Measurements from ENCODE around the gene OASL. TPM values are rescaled to one million over a fixed set of nuclear protein-coding genes. Genes with fewer than 3 reads are reported as not detected.
"Not testable (repeated sequence)": the region's sequence is repeated elsewhere in the genome, so short reads cannot be mapped to it uniquely, and the experiment has no call there.

Gene OASL
- total RNA-seq, 2 experiments from 2014 or later = 29.2 to 33.5 TPM

- H3K4me1 Mint-ChIP-seq (ENCODE audit: low read depth); ATAC-seq; H3K4me3 Mint-ChIP-seq; POLR2A ChIA-PET; H3K27ac Mint-ChIP-seq; H3K36me3 Mint-ChIP-seq (ENCODE audit: low read depth); H3K9me3 Mint-ChIP-seq (ENCODE audit: insufficient read depth); H3K27me3 Mint-ChIP-seq (ENCODE audit: low read depth); CTCF ChIA-PET; DNase-seq: not testable (repeated sequence)
These were observed 36.9 kb upstream of the OASL start for GRCh38 chr12:121075911-121076310.

GRCh38 chr12:121072147-121072546 is 33.1 kb upstream of the OASL start:
- POLR2A ChIA-PET = no interaction called here

GRCh38 chr12:121069206-121069605 is 30.2 kb upstream of the OASL start:
- Mint-ChIP-seq H3K36me3 (ENCODE audit: low read depth) (no peaks in the 10 kb centered on the region), H3K4me3 (no peak overlapping the region), H3K27me3 (ENCODE audit: low read depth) (peaks cover 14% of the 10 kb centered on the region), H3K4me1 (ENCODE audit: low read depth) (peaks cover 13% of the 10 kb centered on the region), H3K27ac (no peak overlapping the region), H3K9me3 (ENCODE audit: insufficient read depth) (no peaks in the 10 kb centered on the region)
- ATAC-seq = no peak
- POLR2A ChIA-PET = no interaction called here
- DNase-seq = no peak
- CTCF ChIA-PET = no interaction called here

More at GRCh38 chr12:121072147-121072546, 33.1 kb upstream of the OASL start:
- no peaks in the 10 kb centered on the region for H3K4me1 Mint-ChIP-seq (ENCODE audit: low read depth)
- no peak overlapping the region for H3K4me3 Mint-ChIP-seq
- peaks cover 11% of the 10 kb centered on the region for H3K27me3 Mint-ChIP-seq (ENCODE audit: low read depth)
- H3K9me3 Mint-ChIP-seq (ENCODE audit: insufficient read depth) = no peaks in the 10 kb centered on the region
- no peak for DNase-seq
- H3K27ac Mint-ChIP-seq = no peak overlapping the region
- CTCF ChIA-PET = no interaction called here
- no peak for ATAC-seq
- H3K36me3 Mint-ChIP-seq (ENCODE audit: low read depth) = no peaks in the 10 kb centered on the region

GRCh38 chr12:121065345-121065744 is 26.3 kb upstream of the OASL start:
- DNase-seq (no peak), ATAC-seq (no peak)
- no peak overlapping the region for H3K27ac Mint-ChIP-seq
- peaks cover 21% of the 10 kb centered on the region for H3K4me1 Mint-ChIP-seq (ENCODE audit: low read depth)
- H3K36me3 Mint-ChIP-seq (ENCODE audit: low read depth) = no peaks in the 10 kb centered on the region
- H3K4me3 Mint-ChIP-seq = no peak overlapping the region
- no peaks in the 10 kb centered on the region for H3K9me3 Mint-ChIP-seq (ENCODE audit: insufficient read depth)
- peaks cover 10% of the 10 kb centered on the region for H3K27me3 Mint-ChIP-seq (ENCODE audit: low read depth)
- ChIA-PET CTCF (interaction anchor here (1.0 to 1.4 kb wide), 5 partner anchors 15 to 60 kb away, joined by 3 to 7 read pairs (median 3); no protein-coding TSS in a partner anchor), POLR2A (no interaction called here)

- ChIA-PET POLR2A (interaction anchor here (1.2 kb wide), 1 partner anchor 379 kb away, joined by 3 read pairs; no protein-coding TSS in a partner anchor), CTCF (interaction anchor here (0.6 to 1.4 kb wide), 5 partner anchors 10 to 59 kb away, joined by 3 to 7 read pairs (median 3); no protein-coding TSS in a partner anchor)
- DNase-seq; H3K27ac Mint-ChIP-seq; ATAC-seq; H3K36me3 Mint-ChIP-seq (ENCODE audit: low read depth); H3K9me3 Mint-ChIP-seq (ENCODE audit: insufficient read depth); H3K4me3 Mint-ChIP-seq; H3K27me3 Mint-ChIP-seq (ENCODE audit: low read depth): not testable (repeated sequence)
- H3K4me1 Mint-ChIP-seq (ENCODE audit: low read depth) = peaks cover 28% of the 10 kb centered on the region
These were observed 25.5 kb upstream of the OASL start for GRCh38 chr12:121064586-121064985.

GRCh38 chr12:121064116-121064515 is 25.1 kb upstream of the OASL start:
- H3K4me3 Mint-ChIP-seq = no peak overlapping the region
- H3K27ac Mint-ChIP-seq = no peak overlapping the region
- CTCF ChIA-PET = interaction anchor here (0.6 kb wide), 1 partner anchor 10 kb away, joined by 3 read pairs; no protein-coding TSS in a partner anchor
- no peaks in the 10 kb centered on the region for H3K36me3 Mint-ChIP-seq (ENCODE audit: low read depth)
- H3K4me1 Mint-ChIP-seq (ENCODE audit: low read depth) = peaks cover 33% of the 10 kb centered on the region
- H3K27me3 Mint-ChIP-seq (ENCODE audit: low read depth) = peaks cover 10% of the 10 kb centered on the region
- ATAC-seq (no peak), DNase-seq (no peak)
- POLR2A ChIA-PET = interaction anchor here (1.2 kb wide), 1 partner anchor 379 kb away, joined by 3 read pairs; no protein-coding TSS in a partner anchor
- H3K9me3 Mint-ChIP-seq (ENCODE audit: insufficient read depth) = no peaks in the 10 kb centered on the region

GRCh38 chr12:121062391-121063045 is 23.5 kb upstream of the OASL start:
- H3K27ac Mint-ChIP-seq = no peak overlapping the region
- H3K36me3 Mint-ChIP-seq (ENCODE audit: low read depth) = no peaks in the 10 kb centered on the region
- H3K4me3 Mint-ChIP-seq = no peak overlapping the region
- CTCF ChIA-PET = interaction anchor here (1.3 to 6.5 kb wide), 8 partner anchors 9 to 162 kb away, joined by 3 to 127 read pairs (median 17); partner anchors contain the start of gene OASL
- H3K27me3 Mint-ChIP-seq (ENCODE audit: low read depth) = peaks cover 6% of the 10 kb centered on the region
- POLR2A ChIA-PET = no interaction called here
- H3K4me1 Mint-ChIP-seq (ENCODE audit: low read depth) = peaks cover 39% of the 10 kb centered on the region
- ATAC-seq (no peak), DNase-seq (no peak)
- no peaks in the 10 kb centered on the region for H3K9me3 Mint-ChIP-seq (ENCODE audit: insufficient read depth)

GRCh38 chr12:121061831-121062230 is 22.8 kb upstream of the OASL start:
- Mint-ChIP-seq H3K9me3 (ENCODE audit: insufficient read depth) (no peaks in the 10 kb centered on the region), H3K36me3 (ENCODE audit: low read depth) (no peaks in the 10 kb centered on the region), H3K27ac (no peak overlapping the region), H3K27me3 (ENCODE audit: low read depth) (peaks cover 5% of the 10 kb centered on the region), H3K4me1 (ENCODE audit: low read depth) (peaks cover 39% of the 10 kb centered on the region), H3K4me3 (no peak overlapping the region)
- ATAC-seq = no peak
- ChIA-PET CTCF (interaction anchor here (1.2 to 6.5 kb wide), 14 partner anchors 10 to 178 kb away, joined by 3 to 127 read pairs (median 10); partner anchors contain the start of gene OASL), POLR2A (no interaction called here)
- DNase-seq = no peak

GRCh38 chr12:121060149-121061001 is 21.3 kb upstream of the OASL start:
- Mint-ChIP-seq H3K27me3 (ENCODE audit: low read depth) (peaks cover 2% of the 10 kb centered on the region), H3K36me3 (ENCODE audit: low read depth) (no peaks in the 10 kb centered on the region), H3K4me1 (ENCODE audit: low read depth) (peaks cover 31% of the 10 kb centered on the region), H3K9me3 (ENCODE audit: insufficient read depth) (no peaks in the 10 kb centered on the region), H3K27ac (peak overlapping the region; percentile 99), H3K4me3 (peak overlapping the region; percentile 82)
- POLR2A ChIA-PET = interaction anchor here (0.6 to 2.1 kb wide), 14 partner anchors 12 to 479 kb away, joined by 3 to 10 read pairs (median 4); partner anchors contain the start of genes C12orf43, OASL and POP5
- peak; percentile 83 for DNase-seq
- CTCF ChIA-PET = interaction anchor here (0.5 to 6.5 kb wide), 50 partner anchors 8 to 478 kb away, joined by 3 to 127 read pairs (median 5); partner anchors contain the start of genes C12orf43, CAMKK2, OASL and POP5
- ATAC-seq = peak; percentile 98

GRCh38 chr12:121059031-121059898 is 20.2 kb upstream of the OASL start:
- H3K36me3 Mint-ChIP-seq (ENCODE audit: low read depth) = no peaks in the 10 kb centered on the region
- ChIA-PET CTCF (interaction anchor here (0.5 to 6.5 kb wide), 43 partner anchors 9 to 477 kb away, joined by 3 to 127 read pairs (median 5); partner anchors contain the start of genes C12orf43, CAMKK2, OASL and POP5), POLR2A (interaction anchor here (0.5 to 2.1 kb wide), 15 partner anchors 10 to 478 kb away, joined by 3 to 10 read pairs (median 4); partner anchors contain the start of genes C12orf43, OASL and POP5)
- H3K27me3 Mint-ChIP-seq (ENCODE audit: low read depth) = peaks cover 2% of the 10 kb centered on the region
- no peaks in the 10 kb centered on the region for H3K9me3 Mint-ChIP-seq (ENCODE audit: insufficient read depth)
- peaks cover 26% of the 10 kb centered on the region for H3K4me1 Mint-ChIP-seq (ENCODE audit: low read depth)
- DNase-seq (no peak), ATAC-seq (no peak)
- H3K4me3 Mint-ChIP-seq = peak overlapping the region; percentile 82
- peak overlapping the region; percentile 99 for H3K27ac Mint-ChIP-seq

- ChIA-PET POLR2A (interaction anchor here (0.6 to 1.9 kb wide), 3 partner anchors 8 to 77 kb away, joined by 3 to 6 read pairs (median 4); no protein-coding TSS in a partner anchor), CTCF (interaction anchor here (0.9 to 6.5 kb wide), 4 partner anchors 37 to 89 kb away, joined by 3 to 127 read pairs (median 47); no protein-coding TSS in a partner anchor)
- no peak for DNase-seq
- ATAC-seq = no peak
- H3K27me3 Mint-ChIP-seq (ENCODE audit: low read depth) = peaks cover 2% of the 10 kb centered on the region
- H3K36me3 Mint-ChIP-seq (ENCODE audit: low read depth) = no peaks in the 10 kb centered on the region
- no peak overlapping the region for H3K4me3 Mint-ChIP-seq
- H3K27ac Mint-ChIP-seq = no peak overlapping the region
- peaks cover 26% of the 10 kb centered on the region for H3K4me1 Mint-ChIP-seq (ENCODE audit: low read depth)
- no peaks in the 10 kb centered on the region for H3K9me3 Mint-ChIP-seq (ENCODE audit: insufficient read depth)
These were observed 18.7 kb upstream of the OASL start for GRCh38 chr12:121057794-121058193.

Measured in activated CD8-positive, alpha-beta T cell treated with anti-CD3 and anti-CD28 coated beads, Interleukin-2, amount 10 ng/mL, durations not matched to agents 7 days and 5 days (primary cell).